ENCODE data around the gene FNDC3B.
"Not testable (repeated sequence)": the region's sequence is repeated elsewhere in the genome, so short reads cannot be mapped to it uniquely, and the experiment has no call there.

The FNDC3B gene

DNA sequence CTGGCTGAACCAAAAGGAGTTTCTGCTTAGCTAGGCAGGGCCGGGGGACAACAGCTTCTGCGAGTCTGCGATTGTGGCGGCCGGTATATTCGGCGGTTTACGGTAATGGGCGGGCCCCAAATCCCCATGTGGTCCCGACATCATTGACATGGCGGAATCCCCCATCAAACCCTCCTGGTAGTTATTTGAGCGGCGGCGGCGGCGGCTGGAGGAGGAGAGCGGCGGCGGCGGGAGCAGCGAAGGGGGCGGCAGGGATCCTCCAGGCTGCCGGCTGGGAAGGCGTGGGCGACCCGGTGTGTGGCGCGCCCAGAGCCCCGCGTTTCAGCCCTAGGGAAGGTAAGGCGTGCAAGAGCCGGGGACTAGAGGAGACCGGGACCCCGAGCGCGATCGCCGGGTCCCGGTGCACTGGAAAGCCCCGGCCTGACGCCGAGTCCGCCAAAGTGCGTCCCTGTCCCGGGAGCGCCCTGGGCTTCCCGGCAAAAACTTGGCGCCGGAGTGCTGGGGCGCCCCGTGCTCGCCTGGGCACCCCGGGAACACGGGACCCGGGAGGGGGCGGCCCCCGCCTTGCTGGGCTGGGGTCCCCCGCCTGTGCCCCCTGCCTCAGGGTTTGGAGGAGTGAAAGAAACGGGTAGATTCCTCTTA is at the start of gene FNDC3B:
FNDC3B (plus strand) TSS at position 143 of the 642 bp plus-strand sequence. CDS start 72,902 bp downstream, outside the sequence.
- DNase-seq (ENCODE audit: low read depth in 2 of 2): peak; percentile 94 to 95

DNA sequence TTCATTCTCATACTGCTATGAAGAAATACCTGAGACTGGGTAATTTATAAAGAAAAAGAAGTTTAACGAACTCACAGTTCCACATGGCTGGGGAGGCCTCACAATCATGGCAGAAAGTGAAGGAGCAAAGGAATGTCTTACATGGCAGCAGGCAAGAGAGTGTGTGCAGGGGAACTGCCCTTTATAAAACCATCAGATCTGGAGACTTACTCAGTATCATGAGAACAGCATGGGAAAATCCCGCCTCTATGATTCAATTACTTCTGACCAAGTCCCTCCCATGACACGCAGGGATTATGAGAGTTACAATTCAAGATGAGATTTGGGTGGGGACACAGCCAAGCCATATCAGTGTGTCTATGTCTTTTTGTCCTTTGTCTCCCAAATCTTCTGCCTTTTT is 49.1 kb upstream of the FNDC3B start:
- DNase-seq (ENCODE audit: low read depth in 2 of 2): not testable (repeated sequence)

DNA sequence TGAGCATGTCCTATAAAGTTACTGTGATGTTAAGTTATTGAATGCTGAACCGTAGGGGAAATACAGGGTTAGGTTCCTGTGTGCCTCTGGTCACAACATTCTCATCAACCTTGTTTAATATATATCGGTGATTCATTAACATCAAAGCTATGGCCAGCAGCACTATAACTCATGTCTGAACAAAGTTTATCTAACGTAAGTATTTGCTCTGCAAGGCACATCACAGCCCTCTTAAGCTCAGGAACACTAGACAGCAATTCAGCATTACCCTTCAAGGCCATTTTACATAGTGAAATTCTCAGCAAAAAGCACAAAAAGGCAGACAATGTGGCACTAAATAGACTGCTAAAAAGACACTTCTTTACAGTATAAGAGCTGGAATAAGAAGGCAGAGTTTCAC is 48.2 kb upstream of the FNDC3B start:
- no peak for DNase-seq (ENCODE audit: low read depth in 2 of 2)

DNA sequence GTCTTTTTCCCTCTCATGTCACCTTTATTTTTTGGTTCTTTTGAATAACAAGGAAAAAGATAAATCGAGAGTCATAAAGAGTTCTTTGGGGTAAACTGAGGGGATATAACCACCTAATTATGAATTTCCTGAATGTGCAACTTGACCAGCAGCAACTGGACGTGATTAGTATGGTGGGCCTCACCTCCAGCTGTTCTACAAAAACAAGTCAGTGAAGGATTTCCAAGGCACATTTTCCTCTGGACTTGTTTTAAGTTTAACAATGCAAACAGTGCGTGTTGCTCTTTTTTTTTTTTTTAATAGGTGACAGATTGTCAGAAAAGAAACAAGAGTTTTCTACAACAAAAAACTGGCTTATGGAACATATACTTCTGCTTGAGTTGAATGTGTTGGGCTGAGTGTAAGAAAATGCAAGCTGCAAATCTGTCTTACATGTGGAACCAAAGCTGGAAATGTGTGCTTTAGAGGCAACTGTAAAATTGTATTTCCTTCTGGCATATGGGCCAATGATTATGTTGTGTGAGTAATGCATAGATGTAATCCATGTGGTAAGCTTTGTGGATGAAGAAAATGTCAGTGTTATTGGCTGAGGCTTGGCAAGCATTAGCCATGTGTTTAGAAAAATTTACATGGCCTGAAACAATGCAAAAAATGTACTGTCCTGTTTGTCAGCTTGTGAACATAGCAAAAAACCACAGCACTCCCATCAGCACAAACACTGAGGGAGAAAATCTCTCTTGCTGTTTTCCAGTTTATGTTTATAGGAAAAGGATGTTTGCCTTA is 44.5 kb upstream of the FNDC3B start:
- DNase-seq (ENCODE audit: low read depth in 2 of 2): peak; percentile 96

DNA sequence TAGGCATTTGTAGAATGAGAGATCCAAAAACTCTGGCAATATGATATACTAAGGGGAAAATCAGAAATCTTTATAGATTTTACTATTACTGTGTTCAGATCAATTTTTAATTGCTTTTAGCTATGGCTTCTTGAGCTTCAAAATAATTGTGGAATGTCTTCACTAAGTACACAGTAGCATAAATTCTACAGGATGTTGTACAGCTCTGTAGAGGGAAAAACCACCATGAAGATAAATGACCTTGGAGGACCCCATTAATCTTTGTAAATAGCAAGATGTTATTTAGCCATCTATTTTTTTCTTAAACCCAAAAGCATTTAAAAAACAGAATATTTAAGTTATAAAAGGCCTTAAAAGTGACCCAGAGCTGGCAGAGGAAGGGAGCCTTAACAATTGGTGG is 43.9 kb upstream of the FNDC3B start:
- no peak for DNase-seq (ENCODE audit: low read depth in 2 of 2)

DNA sequence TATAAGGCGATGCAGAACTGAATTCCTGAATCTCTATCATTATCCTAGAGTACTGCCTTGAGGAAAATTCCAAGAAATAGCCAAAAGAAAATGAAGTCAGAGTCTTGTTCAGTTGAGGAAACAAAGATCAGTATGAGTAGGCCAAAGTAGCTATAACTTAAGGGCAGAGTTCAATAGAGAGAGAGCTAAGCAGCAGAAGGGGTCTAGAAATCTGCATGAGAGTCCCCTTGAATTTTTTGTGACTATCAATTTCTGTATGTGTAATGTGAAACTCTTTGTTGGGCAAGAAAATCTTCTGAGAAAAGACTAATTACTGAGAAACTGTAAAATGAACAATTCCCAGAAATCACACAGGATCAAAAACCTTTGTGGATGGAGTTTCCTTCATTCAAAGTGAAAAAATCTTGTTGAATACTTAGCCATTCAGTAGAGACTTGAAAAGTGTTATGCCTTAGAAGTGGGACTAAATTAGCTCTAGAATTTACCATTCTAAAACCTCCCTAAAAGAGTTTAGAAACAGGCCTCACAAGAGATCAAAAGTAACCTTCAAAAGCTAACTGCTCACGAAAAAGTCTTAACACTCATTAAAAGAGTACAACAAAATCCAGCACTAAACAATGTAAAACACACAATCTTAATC is 43.1 kb upstream of the FNDC3B start:
- no peak for DNase-seq (ENCODE audit: low read depth in 2 of 2)

DNA sequence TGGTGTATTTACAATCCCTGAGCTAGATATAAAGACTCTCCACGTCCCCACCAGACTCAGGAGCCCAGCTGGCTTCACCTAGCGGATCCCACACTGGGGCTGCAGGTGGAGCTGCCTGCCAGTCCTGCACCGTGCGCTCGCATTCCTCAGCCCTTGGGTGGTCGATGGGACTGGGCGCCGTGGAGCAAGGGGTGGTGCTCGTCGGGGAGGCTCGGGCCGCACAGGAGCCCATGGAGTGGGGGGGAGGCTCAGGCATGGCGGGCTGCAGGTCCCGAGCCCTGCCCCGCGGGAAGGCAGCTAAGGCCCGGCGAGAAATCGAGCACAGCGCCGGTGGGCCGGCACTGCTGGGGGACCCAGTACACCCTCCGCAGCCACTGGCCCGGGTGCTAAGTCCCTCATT is 40.6 kb upstream of the FNDC3B start:
- DNase-seq (ENCODE audit: low read depth in 2 of 2): not testable (repeated sequence)

DNA sequence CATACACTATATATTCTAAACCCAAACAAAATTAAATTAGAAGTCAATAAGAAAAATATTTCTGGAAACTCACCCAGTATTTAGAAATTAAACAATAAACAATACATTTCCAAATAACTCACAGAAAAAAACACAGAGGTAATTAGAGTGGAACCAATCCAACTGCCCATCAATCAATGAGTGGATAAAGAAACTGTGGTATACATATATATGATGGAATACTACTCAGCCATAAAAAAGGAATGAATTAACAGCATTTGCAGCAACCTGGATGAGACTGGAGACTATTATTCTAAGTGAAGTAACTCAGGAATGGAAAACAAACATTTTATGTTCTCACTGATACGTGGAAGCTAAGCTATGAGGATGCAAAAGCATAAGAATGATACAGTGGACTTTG is 37.8 kb upstream of the FNDC3B start:
- DNase-seq (ENCODE audit: low read depth in 2 of 2): not testable (repeated sequence)

DNA sequence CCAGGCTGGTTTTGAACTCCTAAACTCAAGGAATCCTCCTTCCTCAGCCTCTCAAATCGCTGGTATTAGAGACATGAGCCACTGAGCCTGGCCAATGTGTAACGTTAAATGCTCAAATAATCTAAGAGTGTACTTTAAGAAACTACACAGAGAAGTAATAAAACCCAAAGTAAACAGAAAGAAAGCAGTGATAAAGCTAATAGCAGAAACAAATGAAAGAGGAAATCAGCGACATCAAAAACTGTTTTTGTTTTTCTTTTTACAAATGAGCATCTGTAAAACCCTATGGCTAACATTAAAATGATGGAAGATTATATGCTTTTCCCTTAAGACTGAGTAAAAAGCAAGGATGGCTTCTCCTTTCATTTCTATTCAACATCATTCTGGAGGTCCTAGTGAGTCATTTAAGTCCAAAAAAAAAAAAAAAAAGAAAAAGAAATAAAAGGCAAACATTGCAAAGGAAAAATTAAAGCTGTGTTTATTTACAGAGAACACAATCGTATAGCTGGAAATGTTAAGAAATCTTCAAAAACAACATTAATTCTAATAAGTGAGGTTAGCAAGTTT is 36.8 kb upstream of the FNDC3B start:
- DNase-seq (ENCODE audit: low read depth in 2 of 2): no peak

DNA sequence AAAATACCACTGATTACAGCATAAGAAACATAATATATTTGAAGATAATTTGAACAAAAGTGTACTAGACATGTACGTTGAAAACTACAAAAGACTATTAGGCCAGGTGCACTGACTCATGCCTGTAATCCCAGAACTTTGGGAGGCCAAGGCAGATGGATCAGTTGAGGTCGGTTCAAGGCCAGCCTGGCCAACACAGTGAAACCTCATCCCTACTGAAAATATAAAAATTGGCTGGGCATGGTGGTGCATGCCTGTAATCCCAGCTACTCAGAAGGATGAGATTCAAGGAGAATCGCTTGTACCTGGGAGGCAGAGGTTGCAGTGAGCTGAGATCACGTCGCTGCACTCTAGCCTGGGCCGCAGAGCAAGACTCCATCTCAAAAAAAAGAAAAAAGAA is 36.2 kb upstream of the FNDC3B start:
- DNase-seq (ENCODE audit: low read depth in 2 of 2): no peak

DNA sequence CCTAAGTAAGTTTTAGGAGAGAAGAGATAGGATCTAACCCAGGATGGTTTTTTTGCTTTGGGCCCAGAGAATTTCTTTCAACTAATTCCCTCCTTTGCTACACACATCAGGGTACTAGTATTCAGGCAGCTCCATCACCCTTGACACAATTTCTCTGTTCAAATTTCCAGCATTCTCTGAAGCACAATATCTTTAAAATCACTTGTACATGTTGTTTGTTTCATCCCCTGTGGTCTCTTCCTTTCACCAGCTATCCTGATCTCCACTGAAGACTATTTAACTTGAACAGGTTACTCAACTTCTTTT is 32.4 kb upstream of the FNDC3B start:
- no peak for DNase-seq (ENCODE audit: low read depth in 2 of 2)

DNA sequence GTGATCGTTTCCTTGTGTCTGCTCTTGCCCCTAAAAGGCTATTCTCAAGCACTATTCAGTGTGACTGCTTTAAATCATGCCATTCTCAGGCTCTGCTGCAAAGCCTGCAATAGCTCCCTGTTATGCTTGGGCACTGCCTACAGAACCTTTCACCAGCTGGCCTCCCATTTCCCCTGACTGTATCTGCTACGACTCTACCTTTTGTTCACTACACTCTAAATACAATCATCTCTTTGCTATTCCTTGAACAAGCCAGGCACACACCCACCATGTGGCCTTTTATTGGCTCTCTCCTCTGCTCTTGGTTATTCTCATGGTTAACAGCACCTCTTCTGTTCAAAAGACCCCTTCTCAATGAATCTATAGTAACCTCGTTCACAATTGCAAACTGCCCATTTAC is 29.6 kb upstream of the FNDC3B start:
- no peak for DNase-seq (ENCODE audit: low read depth in 2 of 2)

DNA sequence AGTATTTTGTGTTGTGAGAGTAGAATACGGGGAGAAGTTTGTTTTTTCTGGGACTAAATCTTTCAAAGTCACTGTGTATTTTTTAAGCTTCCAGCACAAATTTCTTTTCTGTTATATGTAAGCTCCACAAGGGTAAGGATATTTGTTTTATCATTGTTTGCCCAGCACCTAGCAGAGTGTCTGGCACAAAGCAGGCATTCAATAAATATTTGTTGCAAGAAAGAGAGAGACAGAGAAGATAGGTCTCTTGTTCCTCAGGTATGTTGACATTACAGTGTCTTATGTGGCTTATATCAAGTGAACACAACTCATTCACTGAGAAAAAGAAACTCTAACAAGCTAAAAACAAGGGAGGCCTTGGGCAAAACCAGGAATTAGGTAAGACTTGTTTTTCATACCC is 26.6 kb upstream of the FNDC3B start:
- DNase-seq (ENCODE audit: low read depth in 2 of 2): no peak

DNA sequence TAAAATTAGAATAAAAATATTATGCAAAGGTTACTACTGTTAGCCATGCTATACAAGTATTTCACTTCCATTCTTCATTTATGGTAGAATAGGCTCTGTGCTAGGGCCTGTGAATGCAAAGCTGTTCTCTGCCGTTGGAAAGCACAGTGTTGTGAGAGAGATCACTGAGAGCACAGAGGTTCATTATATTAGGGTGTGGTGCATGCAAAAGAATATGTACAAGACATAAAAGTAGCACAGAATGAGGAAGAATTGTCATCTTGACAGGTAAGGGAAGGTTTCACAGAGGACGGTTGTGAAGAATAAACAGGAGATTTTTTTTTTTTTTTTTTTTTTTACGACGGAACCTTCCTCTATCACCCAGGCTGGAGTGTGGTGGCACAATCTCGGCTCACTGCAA is 25.2 kb upstream of the FNDC3B start:
- DNase-seq (ENCODE audit: low read depth in 2 of 2): no peak

DNA sequence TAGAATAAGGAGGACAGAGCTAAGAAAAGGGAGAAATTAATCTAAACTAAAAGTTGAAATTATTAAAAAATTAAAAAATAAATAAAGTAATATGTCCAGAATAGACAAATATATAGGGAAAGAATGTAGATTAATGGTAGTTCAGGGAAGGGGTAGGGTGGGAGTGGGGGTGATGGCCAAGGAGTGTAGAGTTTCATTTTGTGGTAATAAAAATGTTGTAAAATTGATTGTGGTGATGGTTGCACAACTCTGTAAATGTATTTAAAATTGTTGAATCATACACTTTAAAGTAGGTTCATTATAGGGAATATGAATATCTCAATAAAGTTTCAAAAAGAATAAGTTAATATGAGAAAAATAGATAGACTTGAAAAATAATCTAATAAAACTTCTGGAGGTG is 21.0 kb upstream of the FNDC3B start:
- no peak for DNase-seq (ENCODE audit: low read depth in 2 of 2)

DNA sequence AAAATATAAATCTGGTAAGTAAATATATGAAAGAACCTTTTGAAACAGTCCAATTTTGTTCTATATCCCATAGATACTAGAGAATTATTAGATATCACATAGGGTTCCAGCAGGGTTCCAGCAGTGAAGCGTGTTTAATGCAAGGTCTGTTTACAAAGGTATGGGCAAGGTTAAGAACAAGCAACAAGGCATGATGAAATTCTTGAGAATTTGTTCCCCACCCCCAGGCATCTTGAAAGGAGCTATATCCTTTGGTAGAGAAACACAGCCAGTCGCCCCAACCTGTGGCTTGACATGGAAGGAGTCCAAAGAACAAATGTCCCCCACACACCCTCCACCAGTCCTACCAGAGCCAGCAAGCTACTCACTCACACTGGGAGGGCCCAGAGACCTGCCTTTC is 18.6 kb upstream of the FNDC3B start:
- DNase-seq (ENCODE audit: low read depth in 2 of 2): no peak

DNA sequence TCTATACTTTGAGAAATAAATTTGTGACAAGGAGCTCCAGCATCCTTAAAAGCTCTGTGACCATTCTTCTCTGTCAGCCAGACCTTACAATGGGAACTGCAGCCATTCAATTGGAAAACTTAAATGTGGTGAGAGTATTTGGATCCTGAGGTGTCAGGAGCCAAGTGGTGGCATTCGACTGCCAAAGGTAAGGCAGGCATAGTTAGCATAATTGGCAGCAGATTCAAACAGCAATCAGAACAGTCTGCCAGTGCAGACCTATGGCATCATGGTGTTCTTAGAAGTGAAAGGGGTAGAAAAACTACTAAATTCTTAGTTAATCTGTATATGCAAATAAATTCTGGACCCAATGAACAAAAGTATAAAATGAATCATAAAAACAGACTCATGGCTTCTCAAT is 18.2 kb upstream of the FNDC3B start:
- DNase-seq (ENCODE audit: low read depth in 2 of 2): no peak

DNA sequence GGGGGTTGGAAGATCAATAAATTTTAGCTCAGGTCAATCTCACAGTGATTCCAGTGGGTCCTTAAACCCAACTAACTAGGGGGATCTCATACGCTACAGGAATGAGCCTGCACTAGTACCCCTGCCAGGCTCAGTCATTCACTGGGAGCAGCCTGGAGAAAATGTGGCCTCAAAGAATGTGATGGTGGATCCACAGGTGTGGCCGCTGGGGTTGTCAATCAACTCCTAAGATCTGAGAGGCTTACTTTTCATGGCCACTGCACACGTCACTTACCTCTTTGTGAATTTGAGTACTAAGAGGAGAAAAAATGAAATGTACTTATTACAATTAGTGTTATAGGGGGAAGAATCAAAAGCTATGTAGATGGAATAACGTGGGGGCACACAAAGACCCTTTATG is 17.5 kb upstream of the FNDC3B start:
- DNase-seq (ENCODE audit: low read depth in 2 of 2): no peak

DNA sequence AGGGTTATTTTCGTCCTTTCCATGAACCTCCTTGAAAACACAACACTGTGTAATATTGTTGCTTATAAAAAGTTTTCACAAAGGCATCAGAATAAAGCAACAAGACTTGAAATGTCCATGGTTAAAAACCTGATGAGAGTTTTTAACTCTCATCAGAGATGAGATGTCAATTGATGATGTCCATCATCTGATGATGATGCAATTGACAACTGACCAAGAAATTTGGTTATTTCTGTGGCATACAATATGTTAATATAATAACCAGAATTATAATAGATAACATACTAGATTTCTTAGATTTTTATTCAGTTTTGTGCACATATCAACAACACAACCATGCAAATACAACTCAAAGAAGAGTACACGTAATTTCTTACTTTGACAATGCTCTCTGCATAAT is 15.5 kb upstream of the FNDC3B start:
- no peak for DNase-seq (ENCODE audit: low read depth in 2 of 2)

DNA sequence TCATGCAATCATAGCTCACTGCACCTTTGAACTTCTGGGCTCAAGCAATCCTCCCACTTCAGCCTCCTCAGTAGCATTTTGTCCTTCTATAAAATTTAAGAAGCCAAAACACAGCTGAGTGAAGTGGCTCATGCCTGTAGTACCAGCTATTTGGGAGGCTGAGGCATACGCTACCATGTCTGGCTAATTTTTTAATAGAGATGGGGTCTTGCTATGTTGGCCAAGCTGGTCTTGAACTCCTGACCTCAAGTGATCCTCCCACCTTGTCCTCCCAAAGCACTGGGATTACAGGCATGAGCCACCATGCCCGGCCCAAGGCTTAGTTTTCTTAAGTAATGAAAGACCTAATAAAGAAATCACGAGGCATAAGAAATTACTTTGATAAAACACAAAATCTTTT is 14.7 kb upstream of the FNDC3B start:
- no peak for DNase-seq (ENCODE audit: low read depth in 2 of 2)

DNA sequence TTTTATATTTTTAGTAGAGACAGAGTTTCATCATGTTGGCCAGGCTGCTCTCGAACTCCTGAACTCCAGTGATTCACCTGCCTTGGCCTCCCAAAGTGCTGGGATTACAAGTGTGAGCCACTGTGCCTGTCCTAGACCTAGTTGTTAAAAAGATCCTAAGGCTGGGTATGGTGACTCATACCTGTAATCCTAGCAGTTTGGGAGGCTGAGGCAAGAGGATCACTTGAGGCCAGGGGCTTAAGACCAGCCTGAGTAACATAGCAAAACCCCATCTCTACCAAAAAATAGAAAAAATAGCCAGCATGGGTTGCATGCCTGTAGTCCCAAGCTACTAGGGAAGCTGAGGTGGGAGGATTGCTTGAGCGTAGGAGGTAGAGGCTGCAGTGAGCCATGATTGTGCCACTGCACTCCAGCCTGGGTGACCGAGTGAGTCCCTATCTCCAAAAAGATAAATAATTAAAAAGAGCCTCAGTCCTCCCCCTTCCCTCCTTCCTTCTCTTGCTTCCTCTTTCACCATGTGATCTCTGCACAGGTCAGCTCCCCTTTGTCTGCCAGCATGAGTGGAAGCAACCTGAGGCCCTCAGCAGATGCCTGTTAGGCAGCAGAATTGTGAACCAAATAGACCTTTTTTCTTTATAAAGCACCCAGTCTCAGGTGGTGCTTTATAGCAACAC is 9.8 kb upstream of the FNDC3B start:
- DNase-seq (ENCODE audit: low read depth in 2 of 2): no peak

DNA sequence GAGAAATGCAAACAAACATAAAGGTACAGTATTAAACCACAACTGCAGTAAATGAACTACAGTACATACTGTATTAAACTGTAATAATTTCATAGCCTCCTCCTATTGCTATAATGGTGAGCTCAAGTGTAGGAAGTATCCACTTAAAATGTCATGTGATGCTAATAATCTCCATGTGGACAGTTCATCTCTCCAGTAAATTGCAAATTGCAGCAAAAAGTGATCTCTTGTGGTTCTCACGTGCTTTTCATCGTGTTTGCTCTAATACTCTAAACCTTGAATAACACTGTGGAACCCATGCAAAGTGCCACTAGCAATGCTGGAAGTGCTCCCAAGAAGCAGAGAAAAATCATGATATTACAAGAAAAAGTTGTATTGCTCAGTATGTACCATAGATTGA is 9.2 kb upstream of the FNDC3B start:
- DNase-seq (ENCODE audit: low read depth in 2 of 2): no peak

Measured in fibroblast of skin of left quadriceps (primary cell).